NAMALWA (cell line): ENCODE data around the gene STYXL2.

ENCODE experiments used
- DNase-seq: peaks from one replicate; pipeline ENCODE4 v3.0.0-alpha.2; 2015; ENCODE audit warnings: low spot score

STYXL2 gene

DNA sequence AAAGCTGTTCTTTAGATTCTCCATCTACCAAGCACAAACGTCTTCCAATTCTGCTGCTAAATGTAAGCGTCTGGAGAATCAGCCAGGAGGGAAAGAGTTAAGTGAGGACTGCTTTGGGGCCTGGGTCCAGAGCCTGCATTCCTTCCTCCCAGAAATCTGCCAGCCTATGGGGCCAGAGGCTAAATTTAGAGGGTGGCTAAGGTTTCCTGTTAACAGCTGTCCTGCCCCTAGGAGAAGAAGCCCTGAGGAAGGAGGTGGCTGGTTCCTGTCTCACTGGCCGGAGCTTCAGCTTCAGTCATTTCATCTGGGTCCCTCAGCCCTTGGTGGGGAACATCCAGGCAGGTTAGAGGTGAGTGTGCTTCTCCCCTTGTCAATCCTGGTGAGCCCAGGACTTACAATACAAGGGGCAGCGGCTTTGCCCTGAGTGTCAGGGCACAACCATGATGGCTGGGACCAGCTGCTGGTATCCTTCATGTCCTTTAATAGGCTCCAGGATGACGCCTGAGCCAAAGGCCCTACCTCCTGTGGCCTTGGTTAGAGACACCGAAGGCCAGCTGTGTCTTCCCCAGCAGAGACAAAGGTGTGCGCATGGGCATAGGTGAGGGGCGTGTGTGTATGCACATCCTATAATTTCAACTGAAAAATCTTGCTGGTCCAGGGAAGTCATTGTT, at the start of gene STYXL2:
STYXL2 (plus strand) TSS at position 230 of the 671 bp plus-strand sequence. CDS start 775 bp downstream, outside the sequence.
- no peak for DNase-seq

- DNase-seq, result no peak
These were observed 42.0 kb upstream of the STYXL2 start for GRCh38 chr1:167051907-167052306.

- peak; percentile 47 for DNase-seq
These were observed 41.5 kb upstream of the STYXL2 start for GRCh38 chr1:167052389-167052788.

GRCh38 chr1:167054531-167054930, 39.3 kb upstream of the STYXL2 start:
- no peak for DNase-seq

GRCh38 chr1:167054946-167055630, 38.8 kb upstream of the STYXL2 start:
- DNase-seq, result no peak

- no peak for DNase-seq
These were observed 37.2 kb upstream of the STYXL2 start for GRCh38 chr1:167056529-167057231.

GRCh38 chr1:167057241-167057688, 36.6 kb upstream of the STYXL2 start:
- peak; percentile 86 for DNase-seq

GRCh38 chr1:167059045-167059808, 34.6 kb upstream of the STYXL2 start:
- DNase-seq, result peak; percentile 88

GRCh38 chr1:167059809-167060107, 34.1 kb upstream of the STYXL2 start:
- DNase-seq, result no peak

DNA sequence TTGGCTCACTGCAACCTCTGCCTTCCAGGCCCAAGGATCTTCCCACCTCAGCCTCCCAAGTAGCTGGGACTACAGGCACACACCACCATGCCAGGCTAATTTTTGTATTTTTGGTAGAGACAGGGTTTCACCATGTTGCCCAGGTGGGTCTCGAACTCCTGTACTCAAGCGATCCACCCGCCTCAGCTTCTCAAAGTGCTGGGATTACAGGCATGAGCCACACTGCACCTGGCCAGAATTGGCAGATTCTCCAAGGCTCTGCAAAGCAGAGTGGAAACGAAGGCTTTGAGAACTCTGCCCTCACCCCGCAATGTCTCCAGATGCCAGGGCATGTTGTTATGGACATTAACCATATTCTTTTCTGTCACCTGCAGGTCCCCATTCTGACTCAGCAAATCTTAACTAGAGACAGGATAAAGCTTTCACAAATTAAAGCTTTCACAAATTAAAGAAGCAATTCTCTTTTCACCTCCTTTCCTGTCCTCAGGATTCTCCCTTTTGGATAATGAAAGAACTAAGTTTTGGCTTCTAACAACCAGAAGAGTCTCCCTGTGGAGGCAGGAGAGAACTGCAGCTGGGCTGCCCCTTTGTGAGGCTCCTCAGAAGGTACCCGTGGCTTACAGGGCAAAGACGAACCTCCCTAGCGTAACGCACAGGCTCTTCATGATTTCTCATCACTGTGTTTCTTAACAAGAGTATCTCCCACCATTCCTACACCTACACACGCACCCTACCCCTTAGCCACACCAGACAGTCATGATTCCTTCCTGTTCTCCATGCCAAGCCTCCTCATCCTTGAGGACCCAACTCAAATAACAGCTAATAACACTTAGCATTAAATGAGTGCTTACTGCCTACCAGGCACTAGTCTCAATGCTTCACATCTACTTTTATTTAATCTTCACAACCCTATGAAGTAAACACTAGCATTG, 33.5 kb upstream of the STYXL2 start:
- peak; percentile 50 for DNase-seq

DNA sequence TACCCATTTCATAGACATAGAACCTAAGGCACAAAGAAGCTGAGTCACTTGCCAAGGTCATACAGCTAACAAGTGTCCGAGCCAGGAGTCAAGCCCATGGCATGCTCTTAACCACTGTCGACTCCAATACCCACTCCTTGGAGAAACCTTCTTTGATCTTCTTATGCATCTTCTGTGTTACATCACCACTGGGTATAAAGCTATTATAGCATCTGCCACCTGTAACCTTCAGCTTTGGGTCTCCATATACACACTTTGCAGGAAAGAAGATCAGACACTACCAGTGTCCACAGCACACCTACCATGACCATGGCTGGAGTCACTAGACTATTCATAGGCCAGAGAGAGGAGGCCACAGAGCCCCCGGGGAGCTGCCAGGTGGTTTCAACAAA, 32.8 kb upstream of the STYXL2 start:
- DNase-seq, result no peak

- no peak for DNase-seq
These were observed 29.3 kb upstream of the STYXL2 start for GRCh38 chr1:167064621-167065020.

GRCh38 chr1:167065471-167065870, 28.4 kb upstream of the STYXL2 start:
- DNase-seq, result no peak

DNA sequence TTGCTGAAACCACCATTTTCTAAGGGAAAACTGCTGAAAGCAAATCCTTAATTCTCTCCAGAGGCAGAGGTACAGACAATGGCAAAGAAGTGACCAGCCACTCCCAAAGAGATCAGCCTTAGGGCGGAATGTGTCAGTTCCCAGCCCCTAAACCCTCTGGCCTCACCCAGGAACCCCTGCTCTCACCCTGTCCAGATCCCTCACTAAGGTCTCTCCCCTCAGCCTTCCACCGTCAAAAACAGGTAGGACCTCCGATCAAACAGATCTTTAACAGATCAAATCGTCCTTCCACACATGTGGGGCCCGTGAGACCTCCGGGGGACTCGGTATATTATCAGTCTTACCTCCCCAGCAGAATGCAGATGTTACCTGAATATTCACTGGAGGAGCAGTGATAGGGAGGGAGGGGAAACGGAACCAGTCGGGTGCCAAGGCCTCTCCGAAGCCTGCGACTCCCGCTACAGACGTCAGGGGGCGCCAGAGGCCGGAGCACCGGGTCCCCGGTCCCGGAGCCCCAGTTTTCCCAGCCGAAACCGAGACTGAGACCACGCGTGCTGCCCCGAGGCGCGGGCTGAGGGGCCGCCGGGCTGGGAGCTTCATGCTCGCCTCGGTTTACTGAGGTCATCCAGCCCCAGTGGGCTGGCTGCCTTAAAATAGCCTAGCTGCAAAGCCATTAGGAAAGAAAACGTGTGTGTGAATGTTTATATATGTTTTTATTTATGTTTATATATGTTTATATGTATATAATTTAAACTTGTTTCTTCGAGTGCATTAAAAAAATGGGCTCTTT, 27.3 kb upstream of the STYXL2 start:
- DNase-seq, result peak; percentile 90

DNA sequence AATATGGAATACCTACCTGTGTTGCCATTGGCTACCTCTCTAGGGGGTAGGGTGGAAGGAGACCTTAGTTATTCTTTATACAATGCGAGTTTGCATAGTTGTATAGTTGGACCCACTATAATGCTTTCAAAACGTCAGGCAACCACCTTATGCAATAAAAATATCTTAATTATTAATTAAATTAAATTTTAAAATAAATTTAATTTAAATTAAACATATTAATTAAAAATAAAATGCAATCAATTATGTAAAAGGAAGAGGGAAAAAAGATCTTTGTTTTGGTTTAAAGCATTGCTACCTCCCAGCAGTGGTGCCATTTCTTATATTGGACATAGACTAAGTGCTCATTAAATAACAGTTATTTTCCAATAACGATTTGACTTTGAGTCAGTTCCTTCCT, 26.0 kb upstream of the STYXL2 start:
- DNase-seq, result no peak

GRCh38 chr1:167068761-167069160, 25.1 kb upstream of the STYXL2 start:
- DNase-seq, result no peak

DNA sequence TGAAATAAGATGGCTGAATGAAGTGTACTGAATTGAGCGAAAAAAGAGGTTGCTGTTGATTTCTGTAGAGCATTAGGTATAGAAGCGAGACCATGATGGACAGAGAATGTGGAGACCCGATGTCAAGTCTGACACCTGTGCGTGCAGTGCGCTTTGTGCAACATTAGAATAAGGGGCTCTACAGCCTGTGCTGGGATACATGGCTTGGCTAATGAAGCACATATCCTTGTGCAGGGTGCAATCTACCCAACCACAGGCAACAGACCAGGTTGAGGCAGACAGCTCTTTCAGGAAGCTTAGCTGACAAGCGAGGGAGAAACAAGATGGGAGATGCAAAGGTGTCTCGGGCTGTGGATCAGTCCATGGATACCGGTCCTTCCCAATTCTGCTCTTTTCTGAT, 22.6 kb upstream of the STYXL2 start:
- no peak for DNase-seq

- no peak for DNase-seq
These were observed 17.7 kb upstream of the STYXL2 start for GRCh38 chr1:167076136-167076710.

DNA sequence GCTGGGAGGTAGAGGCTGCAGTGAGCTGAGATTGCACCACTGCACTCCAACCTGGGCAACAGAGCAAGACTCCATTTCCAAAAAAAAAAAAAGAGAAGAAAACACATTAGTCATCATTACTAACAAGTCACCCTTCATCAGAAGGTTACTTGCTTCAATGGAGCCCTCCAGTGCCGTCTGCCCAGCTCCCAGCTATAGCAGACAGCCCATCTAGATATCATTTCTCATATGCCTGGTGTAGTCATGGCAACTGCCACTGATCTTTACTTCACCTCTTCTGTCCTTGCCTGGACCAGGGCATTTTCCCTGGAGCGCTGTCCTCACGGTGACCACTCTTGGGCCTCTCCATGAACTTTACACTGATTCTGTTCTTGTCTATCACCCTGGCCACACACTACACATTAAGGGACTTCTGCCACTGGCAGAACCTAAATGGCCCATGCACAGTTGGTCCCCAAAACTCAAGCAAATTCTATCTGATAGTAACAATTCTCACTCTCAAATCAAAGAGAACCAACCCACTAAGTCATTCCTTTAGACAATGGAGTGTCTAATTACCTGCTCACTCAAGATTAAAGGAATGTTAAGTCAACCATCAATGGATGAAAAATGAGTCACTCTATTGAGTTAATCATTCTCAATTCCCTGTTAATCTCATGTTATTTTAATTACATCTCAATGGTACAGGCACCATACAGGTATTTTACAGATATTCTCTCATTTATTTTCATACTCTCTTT, 16.6 kb upstream of the STYXL2 start:
- no peak for DNase-seq

DNA sequence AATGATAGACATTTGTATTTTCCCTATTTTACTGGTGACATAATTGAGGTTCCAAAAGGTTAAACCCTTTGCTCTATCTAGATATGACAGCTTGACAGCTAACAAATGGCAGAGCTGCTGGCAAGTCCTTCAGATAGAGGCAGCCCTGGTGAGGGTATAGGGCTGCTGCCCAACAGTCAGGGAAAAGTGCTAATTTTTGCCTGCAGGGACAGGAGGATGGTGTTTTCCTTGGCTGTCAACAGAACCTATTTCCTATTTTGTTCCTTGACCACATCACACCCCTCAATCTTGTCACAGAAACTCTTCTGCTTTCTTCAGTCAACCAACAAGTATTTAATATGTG, 16.0 kb upstream of the STYXL2 start:
- no peak for DNase-seq
